ENCODE results near the gene CADPS.

Gene CADPS

GRCh38 chr3:62482961-62483360 is 392.3 kb downstream of the CADPS start:
- TF ChIP-seq CTCF (IDR thresholded peaks at IDR 0.05), result no peak

DNA sequence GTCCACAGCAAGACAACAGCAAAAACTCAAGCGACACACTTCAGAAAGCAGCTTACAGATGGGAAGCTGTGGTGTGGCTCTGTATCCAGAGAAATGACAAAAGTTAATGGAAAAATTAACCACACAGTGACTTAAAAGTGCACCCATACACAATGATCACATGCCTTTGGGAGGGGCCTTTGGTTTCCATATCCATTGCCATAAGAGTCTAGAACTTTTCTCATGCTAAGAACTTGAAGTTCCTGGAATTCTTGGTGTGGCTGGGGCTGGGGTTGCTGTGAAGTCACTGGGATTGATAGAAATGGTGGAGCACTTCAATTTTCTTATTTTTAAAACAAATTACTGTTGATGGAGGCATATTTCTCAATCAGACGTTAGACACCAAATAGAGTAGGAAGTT is 393.3 kb downstream of the CADPS start:
- no peak for TF ChIP-seq CTCF (IDR thresholded peaks at IDR 0.05)

GRCh38 chr3:62480056-62480455 is 395.2 kb downstream of the CADPS start:
- TF ChIP-seq CTCF (IDR thresholded peaks at IDR 0.05), result no peak

DNA sequence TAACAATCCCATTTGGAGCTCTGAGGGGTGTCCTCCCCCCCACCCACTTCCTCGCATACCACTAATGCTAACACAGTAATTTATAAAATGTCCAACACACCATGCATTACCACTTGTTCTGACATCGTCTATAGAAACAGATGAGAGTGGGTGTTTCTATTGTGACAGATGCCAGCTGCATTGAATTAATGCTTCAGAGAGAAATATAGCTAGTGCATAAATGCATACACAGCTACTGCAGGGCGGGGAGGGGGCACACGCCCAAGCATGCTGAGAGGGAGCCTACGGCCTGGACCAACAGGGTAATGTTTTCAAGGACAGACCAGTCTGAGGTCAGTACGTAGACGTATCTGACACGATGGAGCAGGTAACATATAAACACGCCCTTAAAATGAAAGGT is 395.9 kb downstream of the CADPS start:
- no peak for TF ChIP-seq CTCF (IDR thresholded peaks at IDR 0.05)

DNA sequence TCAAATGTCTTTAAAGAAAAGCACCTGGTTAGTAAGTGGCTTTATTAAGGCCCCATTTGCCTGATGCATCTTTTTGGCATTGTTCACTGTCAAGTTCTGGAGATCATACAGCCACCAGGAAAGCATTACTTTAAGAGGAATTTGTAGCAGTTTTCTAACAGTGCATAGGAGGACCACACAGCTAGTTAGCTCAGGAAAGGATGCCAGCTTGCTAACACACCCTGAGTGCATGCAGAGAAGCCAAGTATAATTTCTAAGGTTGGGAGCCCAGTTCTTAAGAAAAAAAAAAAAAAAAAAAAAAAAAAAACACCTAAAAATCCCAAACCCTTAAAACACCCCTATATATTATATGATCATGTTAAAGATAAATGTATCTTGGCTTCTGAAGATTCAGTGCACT is 399.9 kb downstream of the CADPS start:
- TF ChIP-seq CTCF (IDR thresholded peaks at IDR 0.05), result no peak

DNA sequence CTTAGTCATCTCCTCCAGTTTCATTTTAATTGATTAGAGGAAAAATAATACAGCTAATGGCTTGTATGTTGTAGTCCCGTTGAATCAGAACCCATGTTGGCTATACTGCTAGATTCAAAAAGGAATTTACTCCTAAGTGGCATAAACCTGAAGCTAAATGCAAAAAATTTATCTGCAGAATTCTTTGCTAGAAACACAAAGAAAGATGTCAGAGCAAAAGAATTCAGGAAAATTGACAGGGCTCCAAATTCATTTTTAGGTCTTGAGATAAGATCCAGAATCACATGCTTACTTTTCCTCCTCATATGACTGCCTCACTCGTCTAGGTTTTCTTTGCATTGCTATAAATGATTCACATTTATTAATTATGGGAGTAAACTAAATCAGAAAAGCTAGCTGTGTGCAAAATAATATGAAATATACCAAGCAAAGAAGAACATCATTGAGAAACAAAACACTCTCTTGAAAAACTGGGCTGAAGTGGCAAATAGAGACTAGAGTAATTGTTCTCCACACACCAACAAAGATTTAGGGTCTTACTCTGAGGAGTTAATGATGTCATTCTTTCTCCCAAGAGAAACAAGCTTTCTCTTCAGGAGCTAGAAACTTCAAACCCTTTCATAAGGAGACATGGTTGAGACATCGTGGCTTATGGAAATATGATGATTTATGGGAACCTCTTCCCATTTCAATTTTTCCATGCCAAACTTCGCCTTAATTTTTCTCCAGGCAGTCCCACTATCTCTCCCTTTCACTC is 407.1 kb downstream of the CADPS start:
- no peak for TF ChIP-seq CTCF (IDR thresholded peaks at IDR 0.05)

DNA sequence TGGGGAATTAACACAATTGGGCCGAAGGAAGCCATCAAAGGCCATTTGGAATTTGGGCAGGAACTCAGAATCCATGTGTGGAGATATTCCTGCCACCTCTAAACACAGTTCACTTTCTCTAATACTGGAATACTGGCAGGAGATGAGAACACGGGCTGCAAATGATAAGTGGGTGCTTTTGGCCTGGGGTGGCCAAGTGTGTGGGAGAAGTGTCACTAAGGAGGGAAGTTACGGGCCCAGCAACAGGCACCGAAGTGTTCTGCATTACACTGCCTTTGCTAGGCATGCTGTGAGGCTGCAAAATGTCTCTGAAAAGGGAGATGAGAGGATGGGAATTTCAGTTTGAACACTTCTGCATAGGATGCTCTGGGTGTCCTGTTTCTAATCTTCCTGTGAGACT is 412.4 kb downstream of the CADPS start:
- no peak for TF ChIP-seq CTCF (IDR thresholded peaks at IDR 0.05)
